GOT3 (cell line): Measurements from ENCODE around the gene PCBP3.

Experiments used
- DNase-seq: peaks from one replicate; lab custom pipeline; 2025; ENCODE audit warnings: mixed read lengths; lab: John Stamatoyannopoulos, UW

PCBP3 gene

DNA sequence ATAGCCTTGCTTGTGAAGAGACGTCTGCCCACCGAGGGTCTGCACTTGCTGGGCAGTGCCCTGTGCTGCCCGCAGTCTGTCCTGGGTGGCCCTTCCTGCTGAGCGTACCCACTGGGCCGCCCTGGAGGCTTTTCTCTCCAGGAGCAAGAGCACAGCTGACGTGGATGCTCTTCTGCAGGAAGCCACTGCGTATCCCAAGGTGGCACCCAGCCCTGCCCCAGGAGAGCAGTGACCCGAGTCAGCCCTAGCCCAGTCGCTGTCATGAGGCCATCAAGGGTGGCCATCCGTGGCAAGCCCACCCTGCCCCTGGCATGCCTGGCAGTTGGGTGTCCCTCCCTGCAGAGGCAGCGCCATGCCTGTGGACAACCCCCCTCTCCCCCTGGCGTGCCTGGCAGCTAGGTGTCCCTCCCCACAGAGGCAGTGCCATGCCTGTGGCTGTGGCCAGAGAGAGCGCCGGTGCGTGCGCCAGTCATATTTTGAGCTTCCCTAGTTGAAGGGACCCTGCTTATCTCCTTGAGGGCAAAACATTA lies 286.8 kb downstream of the PCBP3 start:
- no peak for DNase-seq

DNA sequence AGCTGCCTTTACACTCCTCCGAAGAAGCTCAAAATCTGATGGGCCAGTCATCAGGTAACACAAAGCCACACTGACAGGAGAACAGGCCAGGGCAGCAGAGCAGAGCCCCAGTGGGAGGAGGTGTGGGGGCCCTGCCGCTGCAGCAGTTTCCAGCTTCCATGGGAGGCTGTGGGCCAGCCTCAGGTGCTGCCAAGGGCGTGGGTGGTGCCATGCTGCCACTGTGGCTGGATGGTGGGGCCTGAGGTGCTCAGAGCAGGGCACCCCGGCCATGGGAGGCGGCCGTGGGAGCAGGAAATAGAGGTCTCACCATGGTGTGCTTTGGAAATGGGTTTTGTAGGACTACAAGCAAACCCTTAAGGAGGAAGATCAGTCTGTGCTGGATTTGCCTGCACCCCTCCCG lies 287.3 kb downstream of the PCBP3 start:
- DNase-seq = no peak

GRCh38 chr21:45931397-45931969 lies 288.0 kb downstream of the PCBP3 start:
- DNase-seq = no peak

DNA sequence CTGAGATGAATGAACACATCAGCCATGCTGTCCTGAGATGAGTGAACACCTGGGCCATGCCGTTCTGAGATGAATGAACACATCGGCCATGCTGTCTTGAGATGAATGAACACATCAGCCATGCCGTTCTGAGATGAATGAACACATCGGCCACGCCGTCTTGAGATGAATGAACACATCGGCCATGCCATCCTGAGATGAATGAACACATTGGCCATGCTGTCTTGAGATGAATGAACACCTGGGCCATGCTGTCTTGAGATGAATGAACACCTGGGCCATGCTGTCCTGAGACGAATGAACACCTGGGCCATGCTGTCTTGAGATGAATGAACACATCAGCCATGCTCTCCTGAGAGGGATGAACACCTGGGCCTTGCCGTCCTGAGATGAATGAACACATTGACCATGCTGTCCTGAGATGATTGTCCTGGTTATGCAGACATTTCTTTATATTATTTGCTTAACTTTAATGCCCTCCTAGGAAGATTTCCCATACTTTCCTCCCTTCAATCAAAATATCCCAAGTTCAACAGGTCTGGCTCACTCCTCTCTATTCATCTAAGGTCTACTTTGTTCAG lies 289.5 kb downstream of the PCBP3 start:
- DNase-seq = no peak

DNA sequence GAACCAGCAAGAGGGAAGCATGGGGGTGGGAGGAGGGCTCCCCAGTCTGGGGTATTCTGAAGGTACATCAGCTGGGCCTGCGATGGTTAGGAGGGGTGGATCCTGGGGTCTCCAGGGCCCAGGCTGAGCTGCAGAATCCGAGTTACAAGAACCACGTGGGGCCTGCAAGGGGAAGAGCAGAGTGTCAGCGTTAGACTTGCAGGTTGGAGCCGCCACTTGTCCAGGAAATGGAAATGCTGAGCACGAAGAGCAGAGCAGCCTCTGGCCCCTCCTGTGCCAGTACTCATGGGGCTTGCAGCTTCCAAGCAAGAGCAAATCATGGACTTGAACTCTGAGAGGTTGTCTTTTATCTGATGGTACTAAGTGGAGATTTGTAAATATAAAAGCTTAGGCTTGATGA lies 290.6 kb downstream of the PCBP3 start:
- no peak for DNase-seq

- DNase-seq = no peak
Observed at GRCh38 chr21:45934554-45934953, 291.0 kb downstream of the PCBP3 start.

DNA sequence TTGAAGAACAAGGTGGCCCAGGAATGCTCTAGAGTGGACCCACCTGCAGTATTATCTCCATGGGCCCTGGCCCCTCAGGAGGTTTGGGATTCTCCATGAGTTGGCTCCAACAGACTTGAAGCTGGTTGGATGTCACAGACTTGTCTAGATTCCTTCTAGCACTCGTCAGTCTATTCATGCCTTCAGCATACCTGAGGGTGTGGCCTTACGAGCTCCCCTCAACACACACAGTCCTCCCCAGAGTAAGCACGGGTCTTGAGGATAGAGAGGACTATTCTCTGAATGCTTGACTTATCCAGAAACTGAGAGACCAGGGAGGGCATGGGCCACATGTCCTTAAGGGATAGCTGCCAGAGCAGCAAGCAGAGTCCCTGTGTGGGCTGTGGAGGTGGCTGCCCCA lies 292.1 kb downstream of the PCBP3 start:
- DNase-seq = no peak

DNA sequence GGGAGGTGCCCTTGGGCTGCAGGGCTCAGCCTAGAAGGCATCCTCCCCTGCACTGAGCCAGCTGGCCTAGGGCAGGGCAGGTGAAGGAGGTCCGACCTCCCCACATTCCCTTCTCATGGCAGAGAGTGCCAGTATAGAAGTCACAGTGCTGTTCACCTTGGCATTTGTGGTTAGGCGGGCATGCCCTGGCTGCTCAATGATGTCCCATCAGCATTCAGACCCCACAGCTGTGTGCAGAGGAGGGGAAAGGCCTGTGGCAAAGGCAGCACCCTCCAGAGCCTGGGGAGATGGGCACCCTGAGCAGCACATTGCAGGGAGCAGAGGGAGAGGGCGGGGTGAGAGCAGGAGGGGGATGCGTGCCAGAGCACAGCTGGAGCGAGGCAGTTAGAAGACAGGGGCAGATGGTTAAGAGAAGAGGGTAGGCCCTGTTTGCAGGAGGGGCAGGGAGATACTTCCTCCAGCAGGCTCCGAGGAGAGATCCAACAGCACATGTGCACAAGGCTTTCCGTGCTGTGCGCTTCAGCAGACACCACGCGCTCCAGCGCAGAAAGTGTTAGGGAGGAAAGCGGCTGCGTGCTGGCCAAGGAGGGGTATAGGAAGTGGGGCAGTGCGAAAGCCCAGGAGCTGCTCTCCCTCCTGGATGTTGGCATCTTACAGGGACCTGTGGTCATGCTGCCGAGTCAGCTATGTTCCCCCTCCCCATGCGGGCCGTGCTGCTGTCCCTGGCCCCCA lies 294.4 kb downstream of the PCBP3 start:
- DNase-seq = no peak

DNA sequence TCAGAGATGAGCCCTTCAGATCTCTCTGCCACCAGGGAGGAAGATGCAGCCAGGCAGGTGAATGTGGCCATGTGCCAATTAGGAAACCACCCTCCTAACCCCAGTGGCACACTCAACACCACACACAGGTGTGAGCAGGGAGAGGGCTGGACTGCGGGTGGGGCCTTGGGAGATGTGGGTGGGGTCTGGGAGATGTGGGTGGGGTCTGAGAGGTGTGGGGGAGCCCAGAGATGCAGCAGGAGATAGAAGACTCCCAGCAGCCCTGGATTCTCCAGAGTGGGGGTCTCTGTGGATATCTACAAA lies 294.9 kb downstream of the PCBP3 start:
- no peak for DNase-seq

DNA sequence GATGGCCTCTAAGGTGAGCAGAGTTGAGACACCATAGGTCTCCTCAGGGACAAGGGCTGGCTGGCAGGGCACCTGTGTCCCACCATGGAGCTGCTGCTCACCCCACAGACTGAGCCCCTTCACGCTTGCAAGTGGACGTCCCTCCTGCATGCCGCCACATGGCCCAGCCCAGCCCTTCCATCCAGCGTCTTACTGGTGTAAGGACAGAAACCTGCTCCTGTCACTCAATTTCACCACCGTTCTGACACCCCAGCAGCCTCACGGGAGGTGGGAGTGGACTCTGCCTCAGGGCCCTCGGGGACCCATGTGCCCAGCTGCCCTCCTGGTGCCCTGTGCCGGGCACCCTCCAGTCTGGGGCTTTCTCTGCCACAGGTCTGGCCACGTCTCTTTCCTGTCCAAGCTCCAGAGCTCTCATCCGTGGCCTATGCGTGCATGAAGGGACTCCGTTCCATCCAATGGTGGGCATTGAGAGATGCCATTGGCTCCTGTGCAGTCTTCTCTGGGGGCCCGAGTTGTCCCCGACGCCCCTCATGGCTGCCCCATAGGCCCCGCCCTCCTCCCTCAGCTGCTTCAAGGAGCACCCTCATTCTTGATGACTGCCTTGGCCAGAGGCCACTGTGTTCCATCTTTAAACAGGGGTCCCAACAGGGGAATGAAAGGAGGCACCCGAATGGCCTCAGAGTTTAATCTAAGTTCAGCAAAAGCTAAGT lies 295.4 kb downstream of the PCBP3 start:
- no peak for DNase-seq

DNA sequence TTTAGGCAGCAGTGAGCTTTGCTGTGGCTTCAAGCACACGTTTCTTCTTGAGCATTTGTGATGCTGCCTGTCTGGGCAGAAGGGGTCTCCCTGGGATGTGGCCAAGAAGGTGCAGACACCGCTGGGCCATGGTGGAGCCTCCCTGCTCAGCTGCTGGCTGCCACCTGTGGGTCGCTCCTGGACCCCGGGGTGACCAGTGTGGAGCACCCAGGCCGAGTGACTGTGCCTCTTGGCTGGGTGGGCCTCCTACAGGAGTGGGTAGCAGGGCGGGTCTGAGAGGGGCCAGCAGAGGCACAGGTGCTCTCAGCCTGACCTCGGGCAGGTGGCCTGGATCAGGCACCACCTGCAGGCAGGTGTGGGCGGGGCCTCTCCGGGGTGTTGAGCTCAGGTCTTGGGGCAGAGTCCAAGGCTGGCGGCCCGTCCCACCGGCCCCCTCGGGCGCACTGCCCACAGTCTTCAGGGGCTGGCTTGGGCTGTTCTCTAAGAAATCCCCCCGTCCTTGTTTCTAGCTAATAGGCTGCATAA lies 296.1 kb downstream of the PCBP3 start:
- no peak for DNase-seq

GRCh38 chr21:45940091-45940490 lies 296.6 kb downstream of the PCBP3 start:
- no peak for DNase-seq

DNA sequence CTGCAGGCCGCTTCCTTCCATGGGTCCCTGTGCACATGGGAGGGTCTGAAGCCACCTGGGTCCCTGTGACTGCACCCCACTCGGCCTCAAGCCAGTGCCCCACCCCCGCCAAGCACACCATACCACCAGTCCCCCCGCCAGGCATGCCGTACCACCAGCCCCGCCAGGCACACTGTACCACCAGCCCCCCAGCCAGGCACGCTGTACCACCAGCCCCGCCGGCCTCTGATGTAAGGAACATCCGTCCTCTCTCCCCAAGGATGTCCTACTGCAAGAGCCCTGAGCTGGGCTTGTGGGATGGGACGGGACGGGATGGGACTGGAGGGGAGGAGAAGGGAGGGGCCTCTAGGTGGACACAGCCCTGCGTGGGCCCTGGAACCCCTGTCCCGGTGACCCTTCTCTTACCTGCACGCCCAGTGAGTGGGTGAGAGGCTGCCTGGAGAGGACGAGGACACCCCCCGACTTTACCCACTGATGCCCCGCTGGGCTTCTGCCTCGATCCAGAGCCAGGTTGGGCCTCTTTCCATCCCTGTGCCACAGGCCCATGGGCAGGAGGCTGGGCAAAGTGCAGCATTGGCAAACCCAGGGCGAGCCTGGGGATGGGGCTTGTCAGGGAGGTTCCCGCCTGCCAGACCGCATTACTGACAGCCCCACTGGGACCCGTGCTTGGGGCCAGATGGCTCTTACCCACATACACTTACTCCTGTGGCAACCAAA lies 297.3 kb downstream of the PCBP3 start:
- DNase-seq = no peak

GRCh38 chr21:45941338-45941710 lies 297.8 kb downstream of the PCBP3 start:
- no peak for DNase-seq

DNA sequence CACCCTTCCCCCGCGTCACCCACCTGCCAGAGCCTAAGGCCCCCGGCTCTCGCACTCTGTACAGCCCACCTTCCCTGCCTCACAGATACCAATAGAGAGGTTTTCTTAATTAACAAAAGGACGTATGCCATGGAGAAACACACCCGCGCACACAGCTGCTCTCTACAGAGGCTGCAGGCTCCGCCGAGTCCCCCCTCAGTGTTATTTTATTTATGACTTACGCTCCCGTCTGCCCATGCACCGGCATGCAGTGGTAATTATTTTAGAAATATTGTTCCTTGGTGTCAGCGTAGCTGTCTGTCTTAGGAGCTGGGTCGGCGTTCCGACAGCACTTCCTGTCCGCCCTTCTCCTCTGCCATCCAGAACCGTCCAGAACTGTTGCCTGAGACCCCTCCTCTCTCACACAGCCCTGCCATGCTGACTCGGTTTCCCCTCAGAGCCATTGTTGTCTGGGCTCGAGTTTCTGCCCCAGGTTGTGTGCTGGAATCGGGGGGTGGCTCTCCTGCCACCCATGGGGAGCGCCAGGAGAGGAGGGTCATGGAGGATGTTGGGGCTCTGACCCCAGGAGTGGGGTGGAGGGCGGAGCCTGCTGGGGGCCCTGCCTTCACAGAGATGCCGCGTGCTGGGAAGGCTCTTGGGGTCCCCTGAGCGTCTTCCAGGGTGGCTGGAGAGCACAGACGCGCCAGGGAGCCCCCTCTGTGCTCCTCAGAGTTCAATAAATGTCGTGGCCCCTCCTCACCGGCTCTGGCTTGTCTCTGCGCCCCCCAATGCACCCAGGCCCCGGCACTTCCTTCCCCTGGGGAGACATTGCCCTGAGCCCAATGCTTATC lies 298.4 kb downstream of the PCBP3 start:
- no peak for DNase-seq

- no peak for DNase-seq
Observed at GRCh38 chr21:45942755-45943629, 299.5 kb downstream of the PCBP3 start.

GRCh38 chr21:45943630-45944540 lies 300.4 kb downstream of the PCBP3 start:
- DNase-seq = no peak

DNA sequence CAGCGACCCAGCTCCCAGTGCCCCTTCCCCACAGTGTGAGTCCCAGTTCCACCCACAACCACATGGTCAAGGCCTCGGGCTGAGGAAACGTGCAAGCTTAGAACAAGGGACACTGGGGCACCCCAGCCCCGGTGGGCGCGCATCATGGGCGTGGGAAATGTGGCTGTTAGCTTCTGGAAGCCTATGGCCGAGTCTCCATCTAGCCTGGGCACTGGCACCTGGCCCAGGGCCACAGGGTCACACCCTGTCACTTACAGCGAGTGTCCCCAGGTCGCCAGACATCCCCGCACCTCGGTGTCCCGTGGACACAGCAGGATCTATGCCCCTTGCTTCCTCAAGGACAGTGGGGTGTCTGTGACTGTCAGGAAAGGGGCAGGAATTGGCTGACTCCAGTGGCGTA lies 301.1 kb downstream of the PCBP3 start:
- no peak for DNase-seq
